Panc1 (cell line): ENCODE data around the gene MIA2.

Experiments
- CTCF ChIP-seq: fragments of 450-650 bp; IDR thresholded peaks from 2 replicates; pipeline ENCODE4 v1.5.1; 2017; ENCODE audit warnings: mild to moderate bottlenecking
- REST ChIP-seq, 2 experiments: IDR thresholded peaks; 2 replicates each; pipeline ENCODE4 v1.6.1; 2011 to 2012; ENCODE audit warnings: low read depth in 2 of 2, control low read depth in 1 of 2, low read length in 1 of 2, mild to moderate bottlenecking in 1 of 2, moderate library complexity in 1 of 2; ENCODE audit not compliant: insufficient read depth in 1 of 2

GRCh38 chr14:39229601-39230110, 4.1 kb upstream of the MIA2 start:
- TF ChIP-seq CTCF (no peak), REST (IDR thresholded peaks at IDR 0.05; ENCODE audit: insufficient read depth in 1 of 2, low read depth in 2 of 2, low read length in 1 of 2) (no peak)
